K562 (cell line): Measurements from ENCODE around the gene DOCK7. TPM values are rescaled to one million over a fixed set of nuclear protein-coding genes. Genes with fewer than 3 reads are reported as not detected.
A peak's percentile ranks its signal among the peaks of the same experiment; 100 is the strongest.

Experiments
- ATAC-seq: fragments of 200-7000 bp; cut with Tn5 transposase; 3 replicates; pipeline ENCODE4 v1.9.1; 2020; ENCODE audit warnings: moderate library complexity
- BruUV-seq: library from RNA; stranded (reverse); fragments of 400-500 nt; replicated peaks from 2 replicates; lab custom pipeline; 2021; lab: Mats Ljungman, UMichigan
- CTCF ChIA-PET: fragments of 300-600 bp; formaldehyde crosslinking; extraction: SDS; loops from one replicate; lab custom pipeline; 2021; ENCODE audit warnings: low intra/inter-chr PET ratio; lab: Yijun Ruan, JAX
- POLR2A ChIA-PET: fragments of 300-600, 350-650 bp; sonication (Branson Sonifier 250); formaldehyde crosslinking; extraction: SDS; loops from one replicate; lab custom pipeline; 2021; ENCODE audit warnings: antibody characterized with exemption, inconsistent platforms; lab: Yijun Ruan, JAX
- DNase-seq, 4 experiments: peaks; one replicate each; pipeline versions ENCODE4 v3.0.0 to v3.0.0-alpha.2; 2011 to 2018; ENCODE audit warnings: low spot score in 3 of 4, mixed read lengths in 3 of 4; ENCODE audit errors: extremely low read depth in 1 of 4
- FAIRE-seq: peaks from 2 replicates; lab custom pipeline; 2011; peaks lifted over from hg19 to GRCh38; lab: Jason Lieb, UNC
- H2AFZ ChIP-seq: 2 replicates; pipeline ENCODE4 v1.6.0; 2011; ENCODE audit warnings: low read depth, low read length, control low read depth, inconsistent platforms
- H3K27ac ChIP-seq: fragments of 200-600 bp; 3 replicates; pipeline ENCODE4 v1.8.0; 2011; ENCODE audit warnings: low read depth, mild to moderate bottlenecking, control low read depth, inconsistent platforms, low read length, moderate library complexity, mixed read lengths; ENCODE audit errors: extremely low read depth
- H3K27me3 ChIP-seq, 2 experiments: fragments of 300-600 bp in 1 of 2; 2 replicates in 1 of 2; 3 replicates in 1 of 2; pipeline versions ENCODE4 v1.6.0 to v1.8.0; 2011; ENCODE audit warnings: inconsistent platforms in 2 of 2, low read length in 2 of 2, mild to moderate bottlenecking in 1 of 2, mixed read lengths in 1 of 2, moderate library complexity in 1 of 2; ENCODE audit not compliant: control insufficient read depth in 2 of 2, insufficient read depth in 2 of 2
- H3K36me3 ChIP-seq: fragments of 300-600 bp; 3 replicates; pipeline ENCODE4 v1.8.0; 2011; ENCODE audit warnings: mild to moderate bottlenecking, low read length, inconsistent platforms; ENCODE audit not compliant: control insufficient read depth, insufficient read depth
- H3K4me1 ChIP-seq, 2 experiments: fragments of 200-600 bp in 1 of 2; replicated peaks in 1 of 2; 2 replicates in 1 of 2; 3 replicates in 1 of 2; pipeline versions ENCODE4 v1.5.1 to v1.8.0; 2011; ENCODE audit warnings: inconsistent platforms in 2 of 2, low read length in 2 of 2, mild to moderate bottlenecking in 1 of 2, mixed read lengths in 1 of 2, moderate library complexity in 1 of 2; ENCODE audit not compliant: control insufficient read depth in 2 of 2, insufficient read depth in 2 of 2
- H3K4me2 ChIP-seq: 2 replicates; pipeline ENCODE4 v1.6.1; 2011; ENCODE audit warnings: low read length, control low read depth, inconsistent platforms, mixed read lengths; ENCODE audit not compliant: insufficient read depth
- H3K4me3 ChIP-seq: fragments of 200-600 bp; sonication (generic), shearing (Covaris generic); 2 replicates; pipeline ENCODE4 v1.5.1; 2016; ENCODE audit warnings: control low read depth, inconsistent platforms
- H3K79me2 ChIP-seq: fragments of 200-600 bp; 3 replicates; pipeline ENCODE4 v1.8.0; 2011; ENCODE audit warnings: low read length, inconsistent platforms; ENCODE audit not compliant: control insufficient read depth, insufficient read depth
- H3K9ac ChIP-seq, 2 experiments: 2 replicates each; pipeline versions ENCODE4 v1.6.0 to v1.6.1; 2011; ENCODE audit warnings: low read depth in 2 of 2, low read length in 2 of 2, control low read depth in 1 of 2, inconsistent platforms in 1 of 2, mild to moderate bottlenecking in 1 of 2, mixed read lengths in 1 of 2; ENCODE audit not compliant: insufficient read depth in 1 of 2
- H3K9me1 ChIP-seq: one replicate; pipeline ENCODE4 v1.6.0; 2011; ENCODE audit warnings: inconsistent platforms, mild to moderate bottlenecking, low read length, moderate library complexity; ENCODE audit not compliant: control insufficient read depth, insufficient read depth
- H3K9me3 ChIP-seq: replicated peaks from 2 replicates; pipeline ENCODE4 v1.5.1; 2011; ENCODE audit warnings: low read depth, low read length, inconsistent platforms; ENCODE audit not compliant: control insufficient read depth, insufficient read depth
- H4K20me1 ChIP-seq: replicated peaks from 2 replicates; pipeline ENCODE4 v1.6.1; 2011; ENCODE audit warnings: low read length, inconsistent platforms, mixed read lengths; ENCODE audit not compliant: control insufficient read depth, insufficient read depth
- AFF1 ChIP-seq, 2 experiments: fragments of 450-650 bp; IDR thresholded peaks; 2 replicates each; pipeline ENCODE4 v1.6.1; 2018; ENCODE audit warnings: mild to moderate bottlenecking in 2 of 2, low read depth in 1 of 2; ENCODE audit not compliant: partially characterized antibody in 2 of 2
- ASH1L ChIP-seq: fragments of 450-650 bp; IDR thresholded peaks from 2 replicates; pipeline ENCODE4 v1.6.1; 2018; ENCODE audit warnings: borderline replicate concordance, mild to moderate bottlenecking, low read depth; ENCODE audit not compliant: partially characterized antibody
- CBFA2T3 ChIP-seq: fragments of 450-650 bp; IDR thresholded peaks from 2 replicates; pipeline ENCODE4 v1.6.1; 2017
- DIDO1 ChIP-seq: fragments of 450-650 bp; IDR thresholded peaks from 2 replicates; pipeline ENCODE4 v1.6.1; 2016; ENCODE audit warnings: low read depth, missing biosample characterization, missing genetic modification characterization
- FOS ChIP-seq: IDR thresholded peaks from 3 replicates; pipeline ENCODE4 v1.6.1; 2011; ENCODE audit not compliant: insufficient read length; ENCODE audit errors: extremely low read depth
- GTF2B ChIP-seq: IDR thresholded peaks from 2 replicates; pipeline ENCODE4 v1.6.1; 2011; ENCODE audit not compliant: insufficient read length; ENCODE audit errors: extremely low read depth
- HDAC8 ChIP-seq: fragments of 450-650 bp; IDR thresholded peaks from 2 replicates; pipeline ENCODE4 v1.6.1; 2016; ENCODE audit warnings: mild to moderate bottlenecking, missing genetic modification characterization, moderate library complexity, missing compliant biosample characterization
- IRF9 ChIP-seq: fragments of 450-650 bp; IDR thresholded peaks from 2 replicates; pipeline ENCODE4 v1.6.1; 2016; ENCODE audit warnings: missing biosample characterization, missing genetic modification characterization
- POLR2G ChIP-seq: fragments of 200-400 bp; formaldehyde crosslinking; IDR thresholded peaks from 2 replicates; pipeline ENCODE4 v1.6.1; 2017; ENCODE audit warnings: low read depth, mild to moderate bottlenecking, antibody characterized with exemption, low read length, moderate library complexity
- RBM14 ChIP-seq: fragments of 200-400 bp; formaldehyde crosslinking; IDR thresholded peaks from 2 replicates; pipeline ENCODE4 v1.6.1; 2018; ENCODE audit warnings: low read depth, mild to moderate bottlenecking, low read length, moderate library complexity, borderline replicate concordance; ENCODE audit not compliant: insufficient read depth
- ZNF592 ChIP-seq: fragments of 450-650 bp; IDR thresholded peaks from 2 replicates; pipeline ENCODE4 v1.6.1; 2017; ENCODE audit warnings: antibody characterized with exemption, mild to moderate bottlenecking
- WGBS: fragments of 100-300 bp; shearing (Covaris generic); methylation state at CpG from one replicate; pipeline ENCODE4 v1.1.6; 2016; ENCODE audit warnings: low coverage, mixed read lengths; ENCODE audit not compliant: insufficient coverage; ENCODE audit errors: missing lambda C conversion rate; 5-methylcytosine and 5-hydroxymethylcytosine counted together
- in situ Hi-C: fragments of 300-500 bp; cut with MboI; formaldehyde crosslinking; loops from 4 replicates; pipeline ENCODE4 v1.15.0; 2018; ENCODE audit warnings: inconsistent platforms, mixed read lengths
- intact Hi-C: fragments of 100-400 bp; cut with micrococcal nuclease; formaldehyde crosslinking; loops from 2 replicates; pipeline ENCODE4 v1.14.2; 2022
- polyA plus RNA-seq, 8 experiments: library from polyadenylated mRNA; depleted of rRNA in 4 of 8; stranded (reverse) in 5 of 8; unstranded in 3 of 8; fragments of >200 nt; fragmentation: Nextera tagmentation in 2 of 8; fragmentation: Illumina TruSeq in 1 of 8; extraction: Ambion mirVana in 2 of 8; extraction: Trizol in 1 of 8; gene quantifications; 2 replicates each; pipeline versions ENCODE4 v1.2.1 to v1.2.3, GENCODE V29; 2011 to 2014; ENCODE audit warnings: inconsistent platforms in 1 of 8, missing spikeins in 1 of 8
- total RNA-seq, 7 experiments: library from RNA; depleted of rRNA in 6 of 7; stranded (reverse); fragments of >200 nt in 6 of 7; fragmentation: Illumina TruSeq in 2 of 7; extraction: Trizol in 2 of 7; gene quantifications; 2 replicates each; pipeline versions ENCODE4 v1.2.1 to v1.2.3, GENCODE V29; 2011 to 2021; ENCODE audit warnings: low replicate concordance in 1 of 7

The DOCK7 gene
- total and polyA plus RNA-seq, 9 of the 15 experiments (the other 6 are each of a cell fraction or from before 2014, with no cell fraction given), result 4.9 to 35.1 (median 12.6) TPM

GRCh38 chr1:62688687-62689085 lies 500 bp upstream of the DOCK7 start:
- WGBS, result 4% methylated on average over 10 of the region's 10 CpGs
- FAIRE-seq, result no peak
- peak overlapping the region; percentile 79 for H3K4me2 ChIP-seq
- ChIA-PET POLR2A (interaction anchor here (1.0 to 3.4 kb wide), 3 partner anchors 10 to 23 kb away, joined by 3 to 12 read pairs (median 3); no protein-coding TSS in a partner anchor), CTCF (no interaction called here)
- in situ Hi-C loops, result no loop called here
- H3K27ac ChIP-seq, result peak overlapping the region; percentile 78
- no peaks in the 10 kb centered on the region for H3K27me3 ChIP-seq
- peaks cover 16% of the 10 kb centered on the region; the same call in 2 of the 3 replicates for H3K79me2 ChIP-seq
- peak overlapping the region; percentile 73 to 81 for H3K9ac ChIP-seq
- H3K4me1 ChIP-seq, result peaks cover 23 to 32% of the 10 kb centered on the region in 2 experiments; a peak in 4 of 5 replicates
- H4K20me1 ChIP-seq, result no peaks in the 10 kb centered on the region
- no peaks in the 10 kb centered on the region for H3K9me3 ChIP-seq
- no peak for ATAC-seq
- BruUV-seq, result TSS peak; percentile 66
- no peak for DNase-seq
- no peaks in the 10 kb centered on the region for H3K9me1 ChIP-seq
- intact Hi-C loops, result loop anchor here (10.0 kb wide), 1 partner anchor 46 kb away; no protein-coding TSS in a partner anchor
- no peaks in the 10 kb centered on the region for H3K36me3 ChIP-seq
- peak overlapping the region; percentile 76 for H3K4me3 ChIP-seq
- peak overlapping the region; percentile 98 for H2AFZ ChIP-seq
- TF ChIP-seq DIDO1 (tag), result no peak
- 0 out of 2 replicates have a peak, but pooled peaks have one; percentile 7 for TF ChIP-seq CBFA2T3
- TF ChIP-seq FOS, result no peak
- TF ChIP-seq GTF2B, result no peak
- TF ChIP-seq RBM14, result no peak
- no peak for TF ChIP-seq HDAC8
- TF ChIP-seq IRF9 (tag), result no peak
- peak in 1 of 2 experiments; percentile 0 for TF ChIP-seq AFF1 (IDR thresholded peaks at IDR 0.05; ENCODE audit: low read depth in 1 of 2, partially characterized antibody in 2 of 2)
- TF ChIP-seq ZNF592, result no peak
- TF ChIP-seq POLR2G, result no peak
- no peak for TF ChIP-seq ASH1L
